HUES48 (cell line): Measurements from ENCODE around the gene PJA1.

ENCODE experiments used
- H3K27ac ChIP-seq: one replicate; pipeline ENCODE4 v1.7.0; 2013; ENCODE audit warnings: low read depth, low read length, inconsistent platforms
- H3K27me3 ChIP-seq: 2 replicates; pipeline ENCODE4 v1.6.1; 2013; ENCODE audit warnings: mild to moderate bottlenecking, low read length; ENCODE audit not compliant: control insufficient read depth, insufficient read depth
- H3K36me3 ChIP-seq: 2 replicates; pipeline ENCODE4 v1.6.1; 2013; ENCODE audit warnings: low read length; ENCODE audit not compliant: control insufficient read depth, insufficient read depth
- H3K4me1 ChIP-seq: 2 replicates; pipeline ENCODE4 v1.6.1; 2013; ENCODE audit warnings: mild to moderate bottlenecking, low read length; ENCODE audit not compliant: control insufficient read depth, insufficient read depth
- H3K4me3 ChIP-seq: 2 replicates; pipeline ENCODE4 v1.5.1; 2013; ENCODE audit warnings: mild to moderate bottlenecking, low read depth, low read length
- H3K9ac ChIP-seq: 2 replicates; pipeline ENCODE4 v1.6.1; 2013; ENCODE audit warnings: mild to moderate bottlenecking, low read depth, low read length, moderate library complexity
- H3K9me3 ChIP-seq: 2 replicates; pipeline ENCODE4 v1.6.1; 2013; ENCODE audit warnings: low read length; ENCODE audit not compliant: control insufficient read depth, insufficient read depth

The PJA1 gene

GRCh38 chrX:69127466-69127865 is 37.8 kb downstream of the PJA1 start:
- Histone ChIP-seq H3K36me3 (no peaks in the 10 kb centered on the region), H3K4me3 (no peak overlapping the region), H3K27me3 (peaks cover 45% of the 10 kb centered on the region), H3K9me3 (peaks cover 16% of the 10 kb centered on the region), H3K4me1 (peaks cover 14% of the 10 kb centered on the region), H3K9ac (no peak overlapping the region), H3K27ac (no peak overlapping the region)

- H3K36me3 ChIP-seq: no peaks in the 10 kb centered on the region
- H3K9ac ChIP-seq: no peak overlapping the region
- H3K9me3 ChIP-seq: peaks cover 16% of the 10 kb centered on the region
- H3K27ac ChIP-seq: no peak overlapping the region
- H3K27me3 ChIP-seq: peaks cover 45% of the 10 kb centered on the region
- peaks cover 7% of the 10 kb centered on the region for H3K4me1 ChIP-seq
- no peak overlapping the region for H3K4me3 ChIP-seq
Measured at GRCh38 chrX:69126642-69127041, 38.6 kb downstream of the PJA1 start.

DNA sequence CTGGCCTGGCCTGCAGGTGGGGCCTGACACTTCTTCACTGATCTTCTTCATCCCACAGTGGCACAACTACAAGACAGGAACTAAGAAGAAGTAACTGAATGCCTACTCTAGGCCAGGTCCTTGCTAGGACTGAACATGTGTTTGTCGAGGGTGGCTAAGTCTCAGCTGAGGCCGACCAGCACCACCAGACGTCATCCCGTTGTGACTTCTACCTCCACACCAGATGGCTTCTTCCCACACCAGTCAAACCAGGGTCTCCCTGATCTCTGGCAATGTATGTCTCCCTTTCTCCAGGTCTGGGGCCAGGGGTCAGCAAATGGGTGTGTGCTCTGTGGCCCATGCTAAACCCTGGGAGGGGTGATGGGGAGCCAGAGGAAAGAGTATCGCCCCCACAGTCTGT is 40.2 kb downstream of the PJA1 start:
- no peak overlapping the region for H3K27ac ChIP-seq
- no peak overlapping the region for H3K4me3 ChIP-seq
- peaks cover 16% of the 10 kb centered on the region; the same call in 1 of the 2 replicates for H3K9me3 ChIP-seq
- peaks cover 34% of the 10 kb centered on the region for H3K27me3 ChIP-seq
- H3K4me1 ChIP-seq: 0 out of 2 replicates have a peak, but pooled peaks cover 3% of the 10 kb centered on the region
- H3K36me3 ChIP-seq: no peaks in the 10 kb centered on the region
- H3K9ac ChIP-seq: no peak overlapping the region

GRCh38 chrX:69124108-69124507 is 41.1 kb downstream of the PJA1 start:
- Histone ChIP-seq H3K4me3 (no peak overlapping the region), H3K27me3 (peaks cover 24% of the 10 kb centered on the region), H3K4me1 (0 out of 2 replicates have a peak, but pooled peaks cover 3% of the 10 kb centered on the region), H3K27ac (no peak overlapping the region), H3K36me3 (no peaks in the 10 kb centered on the region), H3K9ac (no peak overlapping the region), H3K9me3 (peaks cover 16% of the 10 kb centered on the region; the same call in 1 of the 2 replicates)

DNA sequence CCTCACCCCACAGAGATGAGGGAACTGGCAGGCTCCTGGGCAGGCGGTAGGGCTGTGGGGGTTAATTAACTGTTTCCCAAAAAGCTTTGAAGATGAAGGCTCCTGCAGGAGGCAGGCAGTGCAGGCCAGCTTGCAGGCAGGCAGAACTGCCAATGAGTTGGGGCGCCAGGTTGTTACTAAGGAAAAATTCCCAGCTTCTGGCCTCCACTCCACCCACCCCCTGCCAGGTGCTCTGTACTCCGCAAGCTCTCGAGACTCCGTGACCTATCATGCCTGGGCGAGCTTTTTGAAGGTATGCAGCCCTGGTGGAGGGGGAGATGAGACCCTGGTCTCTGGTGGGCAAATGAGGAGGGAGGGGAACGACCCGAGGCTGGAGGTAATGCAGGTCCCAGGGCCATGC is 41.8 kb downstream of the PJA1 start:
- H3K27me3 ChIP-seq: peaks cover 19% of the 10 kb centered on the region
- H3K4me1 ChIP-seq: 0 out of 2 replicates have a peak, but pooled peaks cover 3% of the 10 kb centered on the region
- H3K9me3 ChIP-seq: peaks cover 19% of the 10 kb centered on the region; the same call in 1 of the 2 replicates
- H3K9ac ChIP-seq: no peak overlapping the region
- H3K27ac ChIP-seq: no peak overlapping the region
- no peak overlapping the region for H3K4me3 ChIP-seq
- no peaks in the 10 kb centered on the region for H3K36me3 ChIP-seq

DNA sequence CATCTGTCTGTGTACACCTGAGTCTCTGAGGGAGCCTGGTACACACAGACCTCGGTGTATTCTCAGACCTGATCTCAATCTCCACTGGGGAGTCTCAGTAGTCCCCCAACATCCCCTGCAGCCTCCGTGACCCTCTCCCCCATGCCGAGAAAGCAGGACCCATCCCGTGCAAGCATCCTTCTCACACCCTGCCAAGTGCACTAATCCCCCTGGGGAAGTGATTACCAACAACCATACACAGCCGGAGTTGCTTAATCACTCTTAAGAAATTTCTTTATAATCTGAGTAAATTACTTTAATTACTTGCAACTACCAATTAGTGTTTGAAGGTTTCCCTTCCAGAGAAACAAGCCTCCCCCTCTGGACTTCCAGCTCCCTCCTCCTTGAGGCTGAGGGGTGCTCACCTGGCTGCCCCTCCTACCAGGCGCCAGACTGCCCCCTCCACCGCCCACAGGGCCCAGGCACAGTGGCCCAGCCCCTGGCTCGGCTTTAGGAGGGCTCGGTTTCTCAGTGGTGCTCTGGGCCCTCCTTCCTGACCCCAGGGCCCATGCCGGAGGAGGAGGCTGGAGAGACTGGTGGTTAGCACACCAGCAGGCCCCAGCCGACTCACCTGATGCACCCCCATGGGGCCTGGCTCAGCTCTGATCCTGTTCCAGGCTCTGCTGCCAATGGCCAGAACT is 43.8 kb downstream of the PJA1 start:
- H3K27me3 ChIP-seq: no peaks in the 10 kb centered on the region

GRCh38 chrX:69120476-69120875 is 44.8 kb downstream of the PJA1 start:
- no peak overlapping the region for H3K4me3 ChIP-seq
- H3K9ac ChIP-seq: no peak overlapping the region
- H3K9me3 ChIP-seq: peaks cover 14% of the 10 kb centered on the region; the same call in 1 of the 2 replicates
- H3K27me3 ChIP-seq: no peaks in the 10 kb centered on the region
- no peaks in the 10 kb centered on the region for H3K4me1 ChIP-seq
- no peak overlapping the region for H3K27ac ChIP-seq
- H3K36me3 ChIP-seq: no peaks in the 10 kb centered on the region

More for the DNA sequence above, 43.8 kb downstream of the PJA1 start:
- no peak overlapping the region for H3K4me3 ChIP-seq
- no peak overlapping the region for H3K9ac ChIP-seq
- no peaks in the 10 kb centered on the region for H3K36me3 ChIP-seq
- H3K27ac ChIP-seq: no peak overlapping the region
- H3K9me3 ChIP-seq: peaks cover 19% of the 10 kb centered on the region; the same call in 1 of the 2 replicates
- no peaks in the 10 kb centered on the region for H3K4me1 ChIP-seq

- Histone ChIP-seq H3K9ac (no peak overlapping the region), H3K9me3 (peaks cover 13% of the 10 kb centered on the region; the same call in 1 of the 2 replicates), H3K36me3 (no peaks in the 10 kb centered on the region), H3K4me3 (no peak overlapping the region), H3K27ac (no peak overlapping the region), H3K27me3 (no peaks in the 10 kb centered on the region), H3K4me1 (no peaks in the 10 kb centered on the region)
Measured at GRCh38 chrX:69119122-69119521, 46.1 kb downstream of the PJA1 start.

DNA sequence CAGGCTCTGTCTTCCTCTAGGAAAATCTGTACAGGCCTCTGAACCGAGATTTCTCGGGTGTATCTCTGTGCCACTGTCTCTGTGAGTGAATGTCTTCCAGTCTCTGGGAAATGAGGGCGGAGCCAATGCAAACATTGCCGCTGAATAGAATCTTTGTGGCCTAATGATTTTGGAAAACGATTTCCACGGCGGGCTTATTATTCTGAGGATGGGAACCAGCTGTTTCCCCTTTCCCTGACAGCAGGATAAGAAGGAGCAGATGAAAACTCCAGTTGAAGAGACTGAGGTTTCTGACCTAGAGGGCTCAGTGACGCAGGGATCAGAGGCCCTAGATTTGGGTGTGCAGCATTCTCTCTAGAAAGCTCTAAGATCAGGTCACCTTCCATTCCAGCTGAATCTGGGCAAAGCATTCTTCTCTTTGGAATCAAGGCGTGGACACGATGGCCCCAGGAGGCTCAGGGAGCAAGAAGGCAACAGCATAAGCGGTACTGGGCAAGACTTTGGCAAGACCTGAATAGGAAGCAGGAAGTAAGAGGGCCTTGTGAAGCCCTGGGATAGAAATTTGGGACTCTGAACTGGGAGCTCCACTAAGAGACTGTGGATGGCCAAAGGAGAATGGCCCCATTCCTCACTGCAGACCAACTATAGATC is 47.3 kb downstream of the PJA1 start:
- Histone ChIP-seq H3K4me3 (no peak overlapping the region), H3K4me1 (no peaks in the 10 kb centered on the region), H3K9me3 (peaks cover 8% of the 10 kb centered on the region; the same call in 1 of the 2 replicates), H3K27me3 (no peaks in the 10 kb centered on the region), H3K9ac (no peak overlapping the region), H3K36me3 (no peaks in the 10 kb centered on the region), H3K27ac (no peak overlapping the region)

DNA sequence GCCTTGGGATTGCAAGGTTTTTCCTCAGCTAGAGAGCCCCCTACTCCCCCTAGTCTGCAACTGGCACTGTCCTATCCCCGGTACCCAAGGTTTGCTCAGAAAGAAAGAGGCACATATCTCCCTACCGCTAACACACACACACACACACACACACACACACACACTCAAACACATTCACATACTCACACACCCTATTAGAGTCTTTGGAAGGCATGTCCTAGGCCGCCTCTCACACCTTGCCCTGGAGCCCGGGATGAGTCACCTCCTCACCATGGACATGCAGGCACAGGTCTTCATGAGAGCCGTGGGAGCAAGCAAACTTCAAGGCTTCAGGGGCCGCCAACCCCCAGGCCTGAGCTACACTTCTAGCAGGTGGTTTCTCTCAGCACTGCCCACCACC is 49.2 kb downstream of the PJA1 start:
- H3K27me3 ChIP-seq: no peaks in the 10 kb centered on the region
- no peak overlapping the region for H3K9ac ChIP-seq
- no peaks in the 10 kb centered on the region for H3K4me1 ChIP-seq
- H3K27ac ChIP-seq: no peak overlapping the region
- no peak overlapping the region for H3K4me3 ChIP-seq
- no peaks in the 10 kb centered on the region for H3K36me3 ChIP-seq
- peaks cover 15% of the 10 kb centered on the region; the same call in 1 of the 2 replicates for H3K9me3 ChIP-seq

- H3K36me3 ChIP-seq: no peaks in the 10 kb centered on the region
- H3K9me3 ChIP-seq: peaks cover 15% of the 10 kb centered on the region
- H3K27ac ChIP-seq: no peak overlapping the region
- H3K4me3 ChIP-seq: no peak overlapping the region
- H3K27me3 ChIP-seq: no peaks in the 10 kb centered on the region
- no peak overlapping the region for H3K9ac ChIP-seq
- H3K4me1 ChIP-seq: no peaks in the 10 kb centered on the region
Measured at GRCh38 chrX:69113723-69114122, 51.5 kb downstream of the PJA1 start.
